ENCODE results near the gene MYO18B.

- TF ChIP-seq CHD1 (IDR thresholded peaks at IDR 0.05; ENCODE audit: low read depth, low read length) (no peak), CEBPB (IDR thresholded peaks at IDR 0.05; ENCODE audit: low read depth, low read length) (no peak), CTCF (conservative IDR thresholded peaks at IDR 0.05; ENCODE audit: low read depth, low read length) (no peak), POLR2A (IDR thresholded peaks at IDR 0.05; ENCODE audit: low read depth, low read length) (no peak), MXI1 (IDR thresholded peaks at IDR 0.05; ENCODE audit: borderline replicate concordance, low read depth, low read length) (no peak), RAD21 (IDR thresholded peaks at IDR 0.05; ENCODE audit: low read length) (no peak), MAFK (IDR thresholded peaks at IDR 0.05; ENCODE audit: low read depth, low read length) (peak; percentile 57), RCOR1 (IDR thresholded peaks at IDR 0.05; ENCODE audit: insufficient replicate concordance, low read length) (no peak), MAZ (IDR thresholded peaks at IDR 0.05; ENCODE audit: borderline replicate concordance, low read depth, low read length) (no peak)
- TF ChIP-seq, protein P1, sequence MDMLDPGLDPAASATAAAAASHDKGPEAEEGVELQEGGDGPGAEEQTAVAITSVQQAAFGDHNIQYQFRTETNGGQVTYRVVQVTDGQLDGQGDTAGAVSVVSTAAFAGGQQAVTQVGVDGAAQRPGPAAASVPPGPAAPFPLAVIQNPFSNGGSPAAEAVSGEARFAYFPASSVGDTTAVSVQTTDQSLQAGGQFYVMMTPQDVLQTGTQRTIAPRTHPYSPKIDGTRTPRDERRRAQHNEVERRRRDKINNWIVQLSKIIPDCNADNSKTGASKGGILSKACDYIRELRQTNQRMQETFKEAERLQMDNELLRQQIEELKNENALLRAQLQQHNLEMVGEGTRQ (IDR thresholded peaks at IDR 0.05; ENCODE audit: low read depth, low read length), result no peak
Observed at GRCh38 chr22:26064048-26064447, 322.1 kb downstream of the MYO18B start.
